NCI-H526 (cell line): ENCODE measurements around the gene LRRN2.
"Not testable (repeated sequence)": the region's sequence is repeated elsewhere in the genome, so short reads cannot be mapped to it uniquely, and the experiment has no call there.

Experiments
- DNase-seq, 2 experiments: peaks; one replicate each; lab custom pipeline; 2025; lab: John Stamatoyannopoulos, UW

The LRRN2 gene

GRCh38 chr1:204685236-204686006 is at the start of gene LRRN2:
LRRN2 (minus strand) TSS chr1:204685738; CDS start chr1:204619992, 65,746 bp downstream.
- peak in 1 of 2 experiments; percentile 63 for DNase-seq

GRCh38 chr1:204735042-204735441 is 49.5 kb upstream of the LRRN2 start:
- no peak for DNase-seq

DNA sequence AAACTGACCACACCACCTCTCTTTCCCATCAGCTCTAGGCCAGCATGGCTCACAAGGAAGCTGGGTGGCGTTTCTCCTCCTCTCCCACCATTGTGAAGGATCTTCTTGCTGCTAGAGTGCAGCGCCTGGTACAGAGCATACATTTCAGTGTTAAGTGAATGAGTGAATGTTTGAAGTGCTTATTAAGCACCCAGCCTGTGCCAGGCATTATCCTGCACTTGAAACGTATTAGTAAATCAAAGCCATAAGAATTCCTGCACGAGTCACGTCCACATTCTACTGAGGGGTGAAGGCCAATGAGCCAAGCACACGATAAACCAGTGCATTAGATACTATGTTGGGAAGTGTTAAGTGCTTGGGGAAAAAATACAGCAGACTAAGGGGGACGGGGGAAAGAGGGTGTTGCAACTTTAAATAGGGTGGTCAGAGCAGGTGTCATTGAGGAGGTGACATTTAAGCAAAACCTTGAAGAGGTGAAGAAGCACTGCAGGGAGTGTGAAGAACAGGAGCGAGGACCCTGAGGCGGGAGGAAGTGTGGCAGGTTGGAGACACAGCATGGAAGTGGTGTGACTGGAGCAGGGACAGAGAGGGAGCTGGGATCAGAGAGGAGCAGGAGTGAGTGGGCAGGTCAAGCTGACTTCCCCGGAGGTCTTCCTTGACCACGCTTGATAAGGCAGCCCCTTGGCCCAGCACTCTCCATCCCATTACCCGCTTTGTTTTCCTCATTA is 48.5 kb upstream of the LRRN2 start:
- DNase-seq, result no peak

- DNase-seq, result no peak
Measured at GRCh38 chr1:204733289-204733688, 47.8 kb upstream of the LRRN2 start.

- peak in 1 of 2 experiments; percentile 13 for DNase-seq
Measured at GRCh38 chr1:204731985-204732575, 46.5 kb upstream of the LRRN2 start.

GRCh38 chr1:204731509-204731908 is 46.0 kb upstream of the LRRN2 start:
- DNase-seq, result no peak

- DNase-seq, result peak in 1 of 2 experiments; percentile 22
Measured at GRCh38 chr1:204730826-204731459, 45.4 kb upstream of the LRRN2 start.

DNA sequence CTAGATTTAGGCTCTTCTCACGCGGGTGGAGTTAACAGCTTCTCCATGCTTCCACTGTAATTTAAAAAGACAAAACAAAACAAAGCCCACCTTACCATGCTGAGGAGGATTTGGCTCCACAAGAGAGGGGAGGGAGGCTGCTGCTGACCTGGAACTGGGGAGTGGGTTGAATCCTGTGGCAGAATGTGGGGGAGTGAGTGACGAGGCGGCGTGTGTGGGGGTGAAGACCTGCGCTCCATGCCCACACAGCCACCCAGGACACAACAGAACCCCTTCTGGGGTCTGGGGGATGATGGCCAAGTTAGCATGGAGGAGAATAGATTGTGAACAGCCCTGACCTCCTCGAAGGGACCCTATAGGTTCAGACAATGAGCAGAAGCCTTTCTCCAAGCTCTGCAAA is 44.0 kb upstream of the LRRN2 start:
- no peak for DNase-seq

DNA sequence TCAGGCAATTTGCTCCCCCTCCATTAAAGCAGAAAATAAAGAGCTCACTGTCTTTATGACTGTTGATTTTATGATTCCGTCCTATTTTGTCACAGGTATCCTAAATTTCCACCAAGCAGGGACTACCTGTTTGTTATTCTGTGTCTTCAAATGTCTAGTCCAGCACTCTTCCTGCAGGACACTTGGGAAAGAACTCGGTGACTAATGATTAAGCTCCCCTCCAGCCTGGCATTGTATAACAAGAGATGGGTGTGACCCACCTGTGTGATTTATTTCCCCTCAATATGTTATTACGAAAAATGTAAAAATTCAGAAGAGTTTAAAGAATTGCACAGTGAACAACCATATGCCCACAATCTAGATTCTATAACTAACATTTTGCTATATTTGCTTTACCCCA is 42.9 kb upstream of the LRRN2 start:
- no peak for DNase-seq

- no peak for DNase-seq
Measured at GRCh38 chr1:204728045-204728444, 42.5 kb upstream of the LRRN2 start.

GRCh38 chr1:204727438-204727837 is 41.9 kb upstream of the LRRN2 start:
- not testable (repeated sequence) for DNase-seq

GRCh38 chr1:204726478-204726877 is 40.9 kb upstream of the LRRN2 start:
- DNase-seq, result no peak

DNA sequence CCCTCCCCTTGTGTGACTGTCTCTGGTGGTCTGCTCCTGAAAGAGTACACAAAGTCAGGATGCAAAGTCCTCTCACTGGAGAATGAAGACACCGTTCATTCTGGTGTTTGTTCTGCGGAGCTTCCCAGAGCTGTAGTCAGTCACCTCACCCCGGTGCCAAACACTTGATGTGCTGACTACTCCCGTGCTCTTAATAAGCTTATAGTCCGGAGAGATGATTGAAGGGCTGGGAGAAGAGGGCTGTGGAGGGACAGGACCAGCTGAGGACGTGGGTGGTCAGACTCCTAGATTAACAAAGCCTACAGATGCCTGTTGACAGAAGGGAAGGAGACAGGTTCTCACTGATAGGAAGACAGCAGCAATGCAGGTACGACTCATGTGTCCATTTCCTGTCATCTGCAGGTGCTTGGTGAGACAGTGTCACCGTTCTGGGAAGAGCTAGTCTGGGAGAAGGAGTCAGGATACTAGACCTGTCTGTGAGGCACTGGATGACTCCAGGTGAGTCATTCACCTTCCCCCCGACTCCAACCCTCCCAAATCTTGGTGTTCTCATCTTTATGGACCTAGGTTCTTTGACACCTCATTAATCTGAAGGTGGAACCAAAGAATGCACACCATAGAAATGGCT is 40.4 kb upstream of the LRRN2 start:
- no peak for DNase-seq

- no peak for DNase-seq
Measured at GRCh38 chr1:204723131-204723787, 37.7 kb upstream of the LRRN2 start.

DNA sequence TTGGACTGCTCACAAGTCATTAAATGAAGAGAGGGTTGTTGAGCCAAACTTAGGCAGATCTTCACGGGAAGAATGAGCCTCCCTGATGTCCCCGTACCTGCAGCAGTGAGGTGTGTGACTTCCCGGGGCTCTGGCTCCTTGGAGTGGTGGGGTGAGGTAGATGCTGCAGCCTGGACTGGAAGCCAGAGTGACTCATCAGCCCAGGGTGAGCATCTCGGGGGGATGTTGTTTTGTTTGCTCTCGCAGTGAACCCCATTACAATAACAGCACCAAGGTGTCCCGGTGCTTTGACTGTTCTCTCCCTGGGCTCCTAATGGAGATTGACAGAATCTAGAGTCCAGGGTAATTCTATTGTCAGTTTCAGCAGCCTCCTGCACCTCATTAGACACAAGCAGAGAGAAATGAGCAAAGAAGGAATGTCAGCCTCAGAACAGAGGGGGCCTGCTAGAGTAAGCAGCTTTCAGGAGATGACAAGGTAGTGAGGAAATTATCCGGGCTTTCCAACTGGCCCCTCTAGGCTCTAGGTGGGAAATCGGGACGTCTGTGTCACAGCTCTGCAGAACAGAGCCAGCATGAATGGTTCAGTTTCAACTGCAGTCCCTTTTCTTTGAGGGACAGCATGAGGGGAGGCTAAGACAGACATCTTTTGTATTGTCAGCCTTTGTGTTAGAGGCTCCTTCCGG is 36.0 kb upstream of the LRRN2 start:
- DNase-seq, result no peak

DNA sequence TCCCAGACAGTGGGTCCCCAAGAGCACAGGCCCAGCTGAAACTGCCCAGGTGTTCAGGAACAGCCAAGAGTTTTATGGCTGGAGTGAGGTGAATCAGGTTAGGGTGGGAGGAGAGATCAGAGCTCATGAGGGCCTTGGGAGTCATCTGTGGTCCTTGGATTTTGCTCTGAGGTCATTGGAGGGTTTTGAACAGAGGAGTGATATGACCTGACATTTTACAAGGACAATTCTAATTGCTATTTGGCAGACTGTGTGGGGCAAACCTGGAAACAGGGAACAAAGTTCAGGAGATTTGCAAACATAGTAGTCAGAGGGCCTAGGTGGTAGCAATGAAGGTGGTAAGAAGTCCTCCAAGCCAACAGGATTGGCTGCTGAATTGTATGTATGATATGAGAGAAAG is 31.1 kb upstream of the LRRN2 start:
- DNase-seq, result no peak

DNA sequence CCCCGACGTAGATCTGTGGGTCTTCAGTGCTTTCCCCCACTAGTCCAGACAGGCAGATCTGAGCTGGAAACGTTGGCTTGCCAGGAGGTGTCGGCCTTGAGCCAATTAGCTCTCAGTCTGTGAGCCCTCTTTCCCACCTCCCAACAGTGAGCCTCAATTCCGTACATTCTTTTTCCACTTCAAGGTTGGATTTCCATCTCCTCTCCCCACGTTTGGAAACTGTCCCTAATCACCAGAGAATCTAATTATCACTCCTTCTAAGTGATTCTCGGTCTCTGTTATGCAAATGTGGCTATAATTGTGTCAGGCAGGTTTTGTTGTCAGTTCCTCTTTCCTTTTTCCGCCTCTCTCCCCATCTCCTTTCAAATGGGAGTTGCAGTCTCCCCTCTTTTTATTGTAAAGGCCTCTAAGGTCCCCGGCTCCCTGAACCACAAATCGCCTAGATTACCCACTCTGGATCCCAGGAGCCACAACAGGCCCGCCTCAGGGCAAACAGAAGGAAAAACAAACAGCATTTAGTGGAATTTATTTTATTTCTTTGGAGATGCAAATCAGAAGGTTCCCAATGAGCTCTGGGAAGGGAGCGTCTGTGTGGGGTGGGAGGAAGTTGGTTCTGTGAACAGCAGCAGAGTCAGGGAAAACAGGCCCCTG is 29.4 kb upstream of the LRRN2 start:
- DNase-seq, result peak; percentile 87 to 90

DNA sequence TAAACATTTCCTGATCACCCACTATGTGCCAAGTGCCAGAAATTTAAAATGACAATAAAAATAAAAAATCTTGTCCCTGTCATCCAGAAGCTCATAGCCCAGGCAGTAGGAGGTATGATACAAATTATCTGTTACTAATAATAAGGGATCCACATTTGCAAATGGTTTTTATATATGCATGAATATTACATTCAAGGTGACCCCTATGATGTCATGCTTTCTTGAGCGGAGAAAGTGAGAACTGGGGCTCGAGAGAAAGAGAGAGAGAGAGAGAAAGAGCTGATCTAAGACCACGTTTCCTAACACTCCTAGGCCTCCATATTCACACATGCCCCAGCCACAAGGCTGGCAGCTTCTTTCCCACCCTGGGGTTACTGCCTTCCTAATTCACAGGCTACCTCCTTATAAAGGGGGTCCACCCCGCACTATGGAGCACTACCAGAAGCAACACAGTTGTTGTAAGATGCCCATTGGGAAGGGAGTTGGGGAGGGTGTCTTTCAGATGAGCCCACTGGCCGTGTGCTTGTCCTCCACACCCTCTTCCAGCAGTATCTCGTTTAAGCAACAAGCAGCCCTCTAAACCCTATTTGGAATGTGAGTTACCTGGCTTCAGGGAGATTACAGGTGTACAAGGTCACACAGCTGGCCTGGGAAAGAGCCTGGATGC is 28.8 kb upstream of the LRRN2 start:
- DNase-seq, result no peak

GRCh38 chr1:204713541-204713940 is 28.0 kb upstream of the LRRN2 start:
- DNase-seq, result no peak
